Neuron (in vitro differentiated cells): ENCODE data around the gene SELENOH.

ENCODE experiments used
- H2AFZ ChIP-seq: one replicate; pipeline ENCODE4 v1.6.1; 2013; ENCODE audit warnings: low read depth, mild to moderate bottlenecking, inconsistent platforms, low read length, moderate library complexity
- H3K27me3 ChIP-seq: one replicate; pipeline ENCODE4 v1.6.1; 2013; ENCODE audit warnings: low read length; ENCODE audit not compliant: insufficient read depth
- H3K36me3 ChIP-seq: one replicate; pipeline ENCODE4 v1.6.1; 2013; ENCODE audit warnings: low read length; ENCODE audit not compliant: insufficient read depth
- H3K4me1 ChIP-seq: one replicate; pipeline ENCODE4 v1.6.1; 2013; ENCODE audit warnings: low read length; ENCODE audit not compliant: insufficient read depth
- H3K4me3 ChIP-seq: 2 replicates; pipeline ENCODE4 v1.5.1; 2013; ENCODE audit warnings: mild to moderate bottlenecking, low read length, moderate library complexity
- H3K9me3 ChIP-seq: one replicate; pipeline ENCODE4 v1.6.1; 2013; ENCODE audit warnings: low read length

SELENOH gene

DNA sequence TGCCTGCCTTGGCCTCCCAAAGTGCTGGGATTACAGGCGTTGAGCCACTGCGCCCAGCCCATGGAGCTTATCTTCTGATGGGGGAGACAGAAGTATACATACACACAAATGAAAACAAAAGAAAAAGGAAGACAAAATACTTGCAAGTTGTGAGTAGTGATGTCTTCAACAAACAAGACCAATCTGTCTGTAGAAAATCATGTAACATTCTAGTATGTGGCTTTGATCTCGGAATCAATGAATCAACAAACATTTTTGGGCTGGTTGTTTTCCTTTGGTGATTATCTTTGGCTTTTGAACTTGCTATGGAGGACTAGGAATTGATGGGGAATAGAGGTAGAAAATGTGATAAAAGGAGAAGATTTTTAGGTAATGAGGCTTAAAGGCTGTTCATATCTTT, 16.9 kb downstream of the SELENOH start:
- Histone ChIP-seq H3K27me3 (no peaks in the 10 kb centered on the region), H3K4me1 (peaks cover 4% of the 10 kb centered on the region), H3K4me3 (no peak overlapping the region), H2AFZ (no peak overlapping the region), H3K9me3 (no peaks in the 10 kb centered on the region), H3K36me3 (no peaks in the 10 kb centered on the region)

GRCh38 chr11:57761301-57762234, 20.3 kb downstream of the SELENOH start, which contains the start of gene CTNND1:
Gene CTNND1, plus strand, starts transcription at chr11:57761802. Its CDS starts 29,677 bp downstream, at chr11:57791479.
- H2AFZ ChIP-seq = peak within 1 kb of the TSS; percentile 71
- H3K27me3 ChIP-seq = no peaks in the 10 kb centered on the region
- peaks cover 29% of the 10 kb centered on the region for H3K4me1 ChIP-seq
- H3K9me3 ChIP-seq = no peaks in the 10 kb centered on the region
- no peaks in the 10 kb centered on the region for H3K36me3 ChIP-seq
- H3K4me3 ChIP-seq = peak within 1 kb of the TSS; percentile 85

GRCh38 chr11:57762235-57762861, 21.1 kb downstream of the SELENOH start:
- Histone ChIP-seq H3K9me3 (no peaks in the 10 kb centered on the region), H3K27me3 (no peaks in the 10 kb centered on the region), H3K36me3 (no peaks in the 10 kb centered on the region), H3K4me3 (peak overlapping the region; percentile 85), H3K4me1 (peaks cover 31% of the 10 kb centered on the region), H2AFZ (no peak overlapping the region)

DNA sequence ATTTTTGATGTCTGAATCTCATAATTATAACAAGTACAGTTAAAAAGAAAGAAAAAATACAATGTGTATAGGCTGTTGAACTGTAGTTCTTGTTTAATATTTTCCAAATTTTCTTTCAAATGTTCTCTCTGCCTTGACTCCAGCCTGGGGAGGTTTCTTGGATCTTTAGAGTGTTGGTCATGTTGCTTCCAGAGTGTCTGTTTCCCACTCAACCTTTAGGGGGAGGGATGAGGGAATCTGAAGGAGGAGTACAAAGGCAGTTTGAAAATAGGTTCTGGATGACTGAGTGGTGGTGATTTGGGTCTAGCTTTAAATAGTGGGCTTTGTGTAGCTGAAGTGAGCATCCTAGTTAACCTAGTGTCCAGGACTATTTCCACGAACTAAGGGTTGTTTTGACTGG, 22.3 kb downstream of the SELENOH start:
- Histone ChIP-seq H3K27me3 (no peaks in the 10 kb centered on the region), H3K9me3 (no peaks in the 10 kb centered on the region), H3K4me1 (peaks cover 31% of the 10 kb centered on the region), H3K36me3 (no peaks in the 10 kb centered on the region), H3K4me3 (peak overlapping the region; percentile 85), H2AFZ (no peak overlapping the region)

DNA sequence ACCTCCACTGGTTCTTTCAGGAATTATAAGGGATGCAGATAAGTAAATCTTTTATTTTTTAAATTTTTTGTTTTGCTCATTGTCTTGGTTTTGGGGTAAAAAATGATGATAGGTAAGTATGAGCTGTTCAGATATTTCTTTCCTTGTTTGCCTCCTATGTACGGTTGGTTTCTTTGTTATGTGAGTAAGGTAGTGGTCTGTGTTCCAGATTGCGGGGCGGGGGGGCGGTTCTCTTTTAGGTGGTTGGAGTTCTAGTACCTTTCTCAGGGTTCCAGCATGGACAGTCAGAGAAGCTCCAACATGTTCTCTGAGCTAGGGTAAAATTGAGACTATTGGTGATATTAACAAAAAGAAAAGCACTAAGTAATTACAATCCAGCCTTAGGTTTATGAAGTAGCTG, 22.7 kb downstream of the SELENOH start:
- H2AFZ ChIP-seq = no peak overlapping the region
- no peaks in the 10 kb centered on the region for H3K36me3 ChIP-seq
- H3K4me3 ChIP-seq = peak overlapping the region; percentile 85
- H3K9me3 ChIP-seq = no peaks in the 10 kb centered on the region
- peaks cover 31% of the 10 kb centered on the region for H3K4me1 ChIP-seq
- no peaks in the 10 kb centered on the region for H3K27me3 ChIP-seq

DNA sequence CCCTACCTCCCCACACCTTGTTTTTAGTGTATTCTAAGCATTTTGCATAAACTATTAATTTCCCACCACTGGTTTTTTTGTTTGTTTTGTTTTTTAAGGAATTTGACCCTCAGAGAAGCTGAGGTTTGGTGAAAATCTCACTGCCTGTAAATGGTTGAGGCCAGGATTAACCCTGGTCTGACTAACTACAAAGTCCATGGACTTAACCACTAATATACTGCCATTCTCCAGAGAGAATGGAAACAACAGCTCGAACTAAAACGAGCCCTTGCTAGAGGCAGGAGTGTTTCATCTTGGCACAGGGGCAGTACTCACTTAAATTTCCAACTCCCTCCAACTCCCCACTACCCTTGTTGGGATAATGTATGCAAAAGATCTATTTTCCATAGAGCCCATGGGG, 23.3 kb downstream of the SELENOH start:
- no peaks in the 10 kb centered on the region for H3K27me3 ChIP-seq
- no peak overlapping the region for H2AFZ ChIP-seq
- H3K4me3 ChIP-seq = peak overlapping the region; percentile 85

DNA sequence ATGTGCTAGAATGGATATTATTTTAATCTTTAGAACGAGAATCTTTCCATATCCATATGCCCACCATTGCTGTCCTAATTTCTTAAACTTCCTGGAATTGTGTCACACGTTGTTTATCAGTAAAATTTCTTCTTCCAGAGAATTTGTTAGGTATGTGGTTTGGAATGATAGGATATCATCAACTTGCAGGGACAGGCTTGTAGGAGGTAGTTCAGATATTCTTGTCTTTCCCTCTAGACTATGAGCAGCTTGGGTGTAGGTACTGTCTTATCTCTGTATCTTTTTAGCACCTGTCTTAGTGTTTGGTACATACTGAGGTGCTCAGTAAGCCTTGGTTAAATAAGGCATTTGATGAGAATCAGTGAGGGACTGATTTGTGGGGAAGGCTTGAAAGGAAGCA, 23.7 kb downstream of the SELENOH start:
- Histone ChIP-seq H3K4me3 (peak overlapping the region; percentile 85), H3K36me3 (no peaks in the 10 kb centered on the region), H3K9me3 (no peaks in the 10 kb centered on the region), H3K27me3 (no peaks in the 10 kb centered on the region), H3K4me1 (peaks cover 31% of the 10 kb centered on the region), H2AFZ (no peak overlapping the region)

More for the DNA sequence above, 23.3 kb downstream of the SELENOH start:
- Histone ChIP-seq H3K4me1 (peaks cover 31% of the 10 kb centered on the region), H3K36me3 (no peaks in the 10 kb centered on the region), H3K9me3 (no peaks in the 10 kb centered on the region)

GRCh38 chr11:57770793-57771192, 29.5 kb downstream of the SELENOH start:
- H3K9me3 ChIP-seq = no peaks in the 10 kb centered on the region
- no peaks in the 10 kb centered on the region for H3K27me3 ChIP-seq
- no peak overlapping the region for H3K4me3 ChIP-seq
- no peak overlapping the region for H2AFZ ChIP-seq
- peaks cover 17% of the 10 kb centered on the region for H3K4me1 ChIP-seq
- H3K36me3 ChIP-seq = peaks cover 4% of the 10 kb centered on the region

- Histone ChIP-seq H3K9me3 (no peaks in the 10 kb centered on the region), H3K27me3 (no peaks in the 10 kb centered on the region), H3K4me1 (peaks cover 18% of the 10 kb centered on the region), H3K36me3 (peaks cover 4% of the 10 kb centered on the region), H2AFZ (no peak overlapping the region), H3K4me3 (no peak overlapping the region)
Observed at GRCh38 chr11:57771365-57771764, 30.1 kb downstream of the SELENOH start.

- H3K4me3 ChIP-seq = no peak overlapping the region
- peaks cover 4% of the 10 kb centered on the region for H3K36me3 ChIP-seq
- no peaks in the 10 kb centered on the region for H3K9me3 ChIP-seq
- H3K4me1 ChIP-seq = peaks cover 26% of the 10 kb centered on the region
- H3K27me3 ChIP-seq = no peaks in the 10 kb centered on the region
- no peak overlapping the region for H2AFZ ChIP-seq
Observed at GRCh38 chr11:57772562-57772961, 31.3 kb downstream of the SELENOH start.

- Histone ChIP-seq H3K27me3 (no peaks in the 10 kb centered on the region), H3K4me1 (peaks cover 32% of the 10 kb centered on the region), H3K36me3 (peaks cover 4% of the 10 kb centered on the region), H2AFZ (no peak overlapping the region), H3K9me3 (no peaks in the 10 kb centered on the region), H3K4me3 (no peak overlapping the region)
Observed at GRCh38 chr11:57773026-57773598, 31.8 kb downstream of the SELENOH start.

GRCh38 chr11:57775491-57775890, 34.2 kb downstream of the SELENOH start:
- H3K4me1 ChIP-seq = peaks cover 49% of the 10 kb centered on the region

DNA sequence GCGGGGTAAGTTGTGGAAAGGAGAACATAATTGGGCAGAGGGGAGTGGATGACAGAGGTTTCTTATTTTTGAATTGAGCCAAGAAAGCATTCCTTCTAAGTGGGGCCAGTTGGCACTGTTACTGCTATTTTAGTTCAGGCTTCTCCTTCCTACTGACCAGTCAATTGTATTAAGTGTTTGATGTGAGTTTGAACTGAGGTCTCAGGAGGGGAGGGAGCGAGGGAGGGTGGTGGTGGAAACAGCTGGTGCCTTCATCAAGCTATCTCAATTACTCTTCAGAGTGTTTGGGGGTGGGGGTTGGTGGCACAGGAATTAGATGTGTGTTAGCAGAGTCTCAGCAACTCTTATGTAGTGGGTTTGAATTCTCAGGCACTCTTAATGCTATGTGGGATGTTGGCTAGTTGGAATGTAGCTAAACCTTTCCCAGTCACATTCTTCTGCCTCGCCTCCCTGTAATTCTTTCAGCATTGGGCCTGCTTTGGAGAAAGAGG, 34.8 kb downstream of the SELENOH start:
- Histone ChIP-seq H3K9me3 (no peaks in the 10 kb centered on the region), H2AFZ (no peak overlapping the region), H3K4me1 (peaks cover 49% of the 10 kb centered on the region), H3K27me3 (no peaks in the 10 kb centered on the region), H3K4me3 (no peak overlapping the region), H3K36me3 (peaks cover 4% of the 10 kb centered on the region)

More at GRCh38 chr11:57775491-57775890, 34.2 kb downstream of the SELENOH start:
- Histone ChIP-seq H3K9me3 (no peaks in the 10 kb centered on the region), H2AFZ (no peak overlapping the region), H3K4me3 (no peak overlapping the region), H3K36me3 (peaks cover 4% of the 10 kb centered on the region), H3K27me3 (no peaks in the 10 kb centered on the region)
